A549 (cell line): ENCODE data around the gene SPATA13.

Experiments
- BHLHE40 ChIP-seq: IDR thresholded peaks from 2 replicates; pipeline ENCODE4 v1.6.1; 2012; ENCODE audit warnings: low read depth, low read length, inconsistent platforms
- CHD2 ChIP-seq: fragments of 150-350 bp; IDR thresholded peaks from 2 replicates; pipeline ENCODE4 v1.6.1; 2014; ENCODE audit warnings: low read length; ENCODE audit not compliant: partially characterized antibody
- CTCF ChIP-seq: fragments of >200 bp; sonication (Bioruptor Twin); formaldehyde crosslinking; IDR thresholded peaks from 3 replicates; pipeline ENCODE4 v1.5.1; 2016
- EHMT2 ChIP-seq: fragments of 200-600 bp; sonication (generic); IDR thresholded peaks from 2 replicates; pipeline ENCODE4 v1.6.1; 2016; ENCODE audit warnings: antibody characterized with exemption, low read depth, mild to moderate bottlenecking, moderate library complexity
- HOXA7 ChIP-seq: fragments of 250-450 bp; sonication (Bioruptor Pico); IDR thresholded peaks from 2 replicates; pipeline ENCODE4 v1.5.0; 2020; ENCODE audit warnings: mild to moderate bottlenecking, moderate library complexity
- JUN ChIP-seq, 2 experiments: fragments of >200 bp; sonication (Bioruptor Twin); formaldehyde crosslinking; IDR thresholded peaks; 2 replicates in 1 of 2; 3 replicates in 1 of 2; pipeline ENCODE4 v1.6.1; 2016 to 2017
- MAZ ChIP-seq: fragments of 150-350 bp; IDR thresholded peaks from 2 replicates; pipeline ENCODE4 v1.6.1; 2014; ENCODE audit warnings: antibody characterized with exemption, low read depth, low read length, borderline replicate concordance
- RAD21 ChIP-seq, 2 experiments: fragments of >200 bp in 1 of 2; sonication (Bioruptor Twin) in 1 of 2; formaldehyde crosslinking in 1 of 2; IDR thresholded peaks in 1 of 2; conservative IDR thresholded peaks in 1 of 2; 2 replicates in 1 of 2; 3 replicates in 1 of 2; pipeline ENCODE4 v1.6.1; 2012 to 2018; ENCODE audit warnings: inconsistent platforms in 1 of 2
- RFX5 ChIP-seq: fragments of 450-650 bp; IDR thresholded peaks from 2 replicates; pipeline ENCODE4 v1.7.1; 2014; ENCODE audit warnings: antibody characterized with exemption, mild to moderate bottlenecking, moderate library complexity
- TF ChIP-seq, protein P1 (sequence below): fragments of >200 bp; sonication (Bioruptor Twin); formaldehyde crosslinking; IDR thresholded peaks from 3 replicates; pipeline ENCODE4 v1.6.1; 2016
- TF ChIP-seq, protein P2 (sequence below): fragments of 200-600 bp; sonication (generic); IDR thresholded peaks from 2 replicates; pipeline ENCODE4 v1.6.1; 2016; ENCODE audit warnings: antibody characterized with exemption, mild to moderate bottlenecking, moderate library complexity

GRCh38 chr13:24148414-24149235 lies 11.9 kb upstream of the SPATA13 start:
- TF ChIP-seq RAD21 (conservative IDR thresholded peaks at IDR 0.05 in 1 of 2, IDR thresholded peaks at IDR 0.05 in 1 of 2) (0 out of 5 replicates have a peak, but pooled peaks of 1 of the 2 experiments have one; percentile 4), BHLHE40 (no peak), CTCF (no peak), RFX5 (no peak), JUN (IDR thresholded peaks at IDR 0.05) (peak in 1 of 2 experiments; percentile 39; a peak in 1 of 5 replicates), MAZ (no peak), HOXA7 (CRISPR knock-in tag) (no peak), CHD2 (no peak), EHMT2 (no peak)
- TF ChIP-seq, protein P1, sequence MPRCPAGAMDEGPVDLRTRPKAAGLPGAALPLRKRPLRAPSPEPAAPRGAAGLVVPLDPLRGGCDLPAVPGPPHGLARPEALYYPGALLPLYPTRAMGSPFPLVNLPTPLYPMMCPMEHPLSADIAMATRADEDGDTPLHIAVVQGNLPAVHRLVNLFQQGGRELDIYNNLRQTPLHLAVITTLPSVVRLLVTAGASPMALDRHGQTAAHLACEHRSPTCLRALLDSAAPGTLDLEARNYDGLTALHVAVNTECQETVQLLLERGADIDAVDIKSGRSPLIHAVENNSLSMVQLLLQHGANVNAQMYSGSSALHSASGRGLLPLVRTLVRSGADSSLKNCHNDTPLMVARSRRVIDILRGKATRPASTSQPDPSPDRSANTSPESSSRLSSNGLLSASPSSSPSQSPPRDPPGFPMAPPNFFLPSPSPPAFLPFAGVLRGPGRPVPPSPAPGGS, result no peak
- TF ChIP-seq, protein P2, sequence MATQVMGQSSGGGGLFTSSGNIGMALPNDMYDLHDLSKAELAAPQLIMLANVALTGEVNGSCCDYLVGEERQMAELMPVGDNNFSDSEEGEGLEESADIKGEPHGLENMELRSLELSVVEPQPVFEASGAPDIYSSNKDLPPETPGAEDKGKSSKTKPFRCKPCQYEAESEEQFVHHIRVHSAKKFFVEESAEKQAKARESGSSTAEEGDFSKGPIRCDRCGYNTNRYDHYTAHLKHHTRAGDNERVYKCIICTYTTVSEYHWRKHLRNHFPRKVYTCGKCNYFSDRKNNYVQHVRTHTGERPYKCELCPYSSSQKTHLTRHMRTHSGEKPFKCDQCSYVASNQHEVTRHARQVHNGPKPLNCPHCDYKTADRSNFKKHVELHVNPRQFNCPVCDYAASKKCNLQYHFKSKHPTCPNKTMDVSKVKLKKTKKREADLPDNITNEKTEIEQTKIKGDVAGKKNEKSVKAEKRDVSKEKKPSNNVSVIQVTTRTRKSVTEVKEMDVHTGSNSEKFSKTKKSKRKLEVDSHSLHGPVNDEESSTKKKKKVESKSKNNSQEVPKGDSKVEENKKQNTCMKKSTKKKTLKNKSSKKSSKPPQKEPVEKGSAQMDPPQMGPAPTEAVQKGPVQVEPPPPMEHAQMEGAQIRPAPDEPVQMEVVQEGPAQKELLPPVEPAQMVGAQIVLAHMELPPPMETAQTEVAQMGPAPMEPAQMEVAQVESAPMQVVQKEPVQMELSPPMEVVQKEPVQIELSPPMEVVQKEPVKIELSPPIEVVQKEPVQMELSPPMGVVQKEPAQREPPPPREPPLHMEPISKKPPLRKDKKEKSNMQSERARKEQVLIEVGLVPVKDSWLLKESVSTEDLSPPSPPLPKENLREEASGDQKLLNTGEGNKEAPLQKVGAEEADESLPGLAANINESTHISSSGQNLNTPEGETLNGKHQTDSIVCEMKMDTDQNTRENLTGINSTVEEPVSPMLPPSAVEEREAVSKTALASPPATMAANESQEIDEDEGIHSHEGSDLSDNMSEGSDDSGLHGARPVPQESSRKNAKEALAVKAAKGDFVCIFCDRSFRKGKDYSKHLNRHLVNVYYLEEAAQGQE, result no peak
